Stimulated activated CD8-positive, alpha-beta memory T cell treated with anti-CD3 and anti-CD28 coated beads, Interleukin-15, amount 100 ng/mL, for 4 hours (primary cell): Measurements from ENCODE around the gene TMEM218.

Source experiments
- DNase-seq, 2 donors: peaks; one replicate each; pipeline ENCODE4 v3.0.0-alpha.2; 2020; ENCODE audit warnings: low read depth in 2 of 2

The TMEM218 gene

GRCh38 chr11:125055107-125055715 lies 56.2 kb downstream of the TMEM218 start:
- DNase-seq: no peak

- DNase-seq: no peak
Observed at GRCh38 chr11:125053167-125053566, 58.3 kb downstream of the TMEM218 start.

GRCh38 chr11:125052047-125052446 lies 59.4 kb downstream of the TMEM218 start:
- no peak for DNase-seq

GRCh38 chr11:125049164-125049792 lies 62.1 kb downstream of the TMEM218 start:
- DNase-seq: no peak
